Common myeloid progenitor, CD34-positive (primary cell): ENCODE measurements around the gene PPIL4.
"Not testable (repeated sequence)": the region's sequence is repeated elsewhere in the genome, so short reads cannot be mapped to it uniquely, and the experiment has no call there.

ENCODE experiments used
- CTCF ChIA-PET: fragments of 350-600 bp; sonication (Branson Sonifier 250); formaldehyde crosslinking; loops from one replicate; lab custom pipeline; 2021; ENCODE audit warnings: antibody characterized with exemption; lab: Charles Lee
- POLR2A ChIA-PET: fragments of 350-600 bp; sonication (Branson Sonifier 250); formaldehyde crosslinking; loops from one replicate; lab custom pipeline; 2021; ENCODE audit warnings: antibody characterized with exemption; lab: Charles Lee
- DNase-seq, 3 donors: peaks; one replicate each; pipeline versions ENCODE4 v3.0.0 to v3.0.0-alpha.2; 2013
- H3K27ac ChIP-seq, 2 experiments: 1 replicate in 1 of 2; 2 replicates in 1 of 2; pipeline ENCODE4 v1.7.0; 2013; ENCODE audit warnings: inconsistent platforms in 2 of 2, low read length in 2 of 2, mild to moderate bottlenecking in 2 of 2, low read depth in 1 of 2, moderate library complexity in 1 of 2; ENCODE audit not compliant: severe bottlenecking in 2 of 2, insufficient read depth in 1 of 2, poor library complexity in 1 of 2
- H3K27me3 ChIP-seq, 5 experiments: replicated peaks in 2 of 5; 1 replicate in 3 of 5; 2 replicates in 2 of 5; pipeline versions ENCODE4 v1.6.1 to v1.7.0; 2013; ENCODE audit warnings: low read length in 4 of 5, mild to moderate bottlenecking in 2 of 5, moderate library complexity in 2 of 5, inconsistent platforms in 1 of 5; ENCODE audit not compliant: insufficient read depth in 5 of 5, control insufficient read depth in 4 of 5
- H3K36me3 ChIP-seq, 4 experiments: 1 replicate in 2 of 4; 2 replicates in 2 of 4; pipeline versions ENCODE4 v1.6.1 to v1.7.0; 2013; ENCODE audit warnings: low read length in 3 of 4, control low read depth in 1 of 4, mild to moderate bottlenecking in 1 of 4; ENCODE audit not compliant: control insufficient read depth in 4 of 4, insufficient read depth in 4 of 4
- H3K4me1 ChIP-seq, 4 experiments: 1 replicate in 3 of 4; 2 replicates in 1 of 4; pipeline versions ENCODE4 v1.6.1 to v1.7.1; 2013; ENCODE audit warnings: low read length in 3 of 4, mild to moderate bottlenecking in 3 of 4, control low read depth in 1 of 4, inconsistent platforms in 1 of 4, moderate library complexity in 1 of 4; ENCODE audit not compliant: control insufficient read depth in 4 of 4, insufficient read depth in 4 of 4; ENCODE audit errors: control extremely low read depth in 1 of 4
- H3K4me3 ChIP-seq, 7 experiments: 1 replicate in 4 of 7; 2 replicates in 3 of 7; pipeline versions ENCODE4 v1.5.1 to v1.7.0; 2013; ENCODE audit warnings: mild to moderate bottlenecking in 7 of 7, low read length in 6 of 7, moderate library complexity in 6 of 7, inconsistent platforms in 2 of 7, low read depth in 2 of 7, control low read depth in 1 of 7; ENCODE audit not compliant: insufficient read depth in 4 of 7, control insufficient read depth in 1 of 7; ENCODE audit errors: extremely low read depth in 1 of 7
- H3K9me3 ChIP-seq, 5 experiments: 1 replicate in 4 of 5; 2 replicates in 1 of 5; pipeline versions ENCODE4 v1.6.1 to v1.7.1; 2013; ENCODE audit warnings: low read length in 4 of 5, mild to moderate bottlenecking in 2 of 5, inconsistent platforms in 1 of 5, low read depth in 1 of 5, moderate library complexity in 1 of 5; ENCODE audit not compliant: control insufficient read depth in 4 of 5, insufficient read depth in 2 of 5; ENCODE audit errors: control extremely low read depth in 1 of 5
- WGBS: methylation state at CpG from one replicate; pipeline ENCODE4 v1.1.5; 2013; ENCODE audit not compliant: insufficient coverage; 5-methylcytosine and 5-hydroxymethylcytosine counted together

Gene PPIL4

GRCh38 chr6:149496597-149496996, 49.2 kb downstream of the PPIL4 start:
- WGBS: 91% methylated on average over 6 of the region's 6 CpGs
- H3K27me3 ChIP-seq, H3K9me3 ChIP-seq, POLR2A ChIA-PET, H3K4me3 ChIP-seq, H3K4me1 ChIP-seq, H3K27ac ChIP-seq, H3K36me3 ChIP-seq, DNase-seq: not testable (repeated sequence)
- CTCF ChIA-PET: interaction anchor here (1.1 kb wide), 2 partner anchors 10 to 11 kb away, joined by 3 to 4 read pairs; no protein-coding TSS in a partner anchor

- H3K9me3 ChIP-seq, H3K27ac ChIP-seq, H3K36me3 ChIP-seq, H3K4me3 ChIP-seq, H3K4me1 ChIP-seq, H3K27me3 ChIP-seq, DNase-seq: not testable (repeated sequence)
- 80% methylated on average over 4 of the region's 11 CpGs for WGBS
- CTCF ChIA-PET: interaction anchor here (1.1 kb wide), 1 partner anchor 9 kb away, joined by 3 read pairs; no protein-coding TSS in a partner anchor
- POLR2A ChIA-PET: interaction anchor here (0.6 kb wide), 1 partner anchor 63 kb away, joined by 5 read pairs; no protein-coding TSS in a partner anchor
Measured at GRCh38 chr6:149495349-149496016, 50.4 kb downstream of the PPIL4 start.

GRCh38 chr6:149494810-149495209, 51.0 kb downstream of the PPIL4 start:
- H3K36me3 ChIP-seq, H3K27ac ChIP-seq, CTCF ChIA-PET, H3K9me3 ChIP-seq, H3K4me3 ChIP-seq, H3K4me1 ChIP-seq, H3K27me3 ChIP-seq: not testable (repeated sequence)
- peak in 2 of 3 donors; percentile 48 to 50 for DNase-seq
- WGBS: 83% methylated on average over 1 of the region's 4 CpGs
- POLR2A ChIA-PET: interaction anchor here (0.6 kb wide), 1 partner anchor 64 kb away, joined by 5 read pairs; no protein-coding TSS in a partner anchor

- ChIA-PET POLR2A (no interaction called here), CTCF (interaction anchor here (1.5 to 2.0 kb wide), 2 partner anchors 11 to 24 kb away, joined by 3 to 5 read pairs; no protein-coding TSS in a partner anchor)
- no peaks in the 10 kb centered on the region for H3K9me3 ChIP-seq
- 94% methylated on average over 4 of the region's 7 CpGs for WGBS
- no peak overlapping the region for H3K4me3 ChIP-seq
- H3K27me3 ChIP-seq: no peaks in the 10 kb centered on the region
- DNase-seq: no peak
- H3K36me3 ChIP-seq: no peaks in the 10 kb centered on the region
- no peaks in the 10 kb centered on the region for H3K4me1 ChIP-seq
- H3K27ac ChIP-seq: no peak overlapping the region
Measured at GRCh38 chr6:149493761-149494320, 52.0 kb downstream of the PPIL4 start.

- Histone ChIP-seq H3K27me3 (no peaks in the 10 kb centered on the region), H3K36me3 (no peaks in the 10 kb centered on the region), H3K4me1 (no peaks in the 10 kb centered on the region), H3K9me3 (no peaks in the 10 kb centered on the region), H3K27ac (no peak overlapping the region), H3K4me3 (no peak overlapping the region)
- WGBS: 92% methylated on average over 2 of the region's 4 CpGs
- CTCF ChIA-PET: interaction anchor here (1.5 to 2.0 kb wide), 2 partner anchors 10 to 25 kb away, joined by 3 to 5 read pairs; no protein-coding TSS in a partner anchor
- POLR2A ChIA-PET: no interaction called here
- DNase-seq: no peak
Measured at GRCh38 chr6:149492798-149493343, 53.0 kb downstream of the PPIL4 start.

- POLR2A ChIA-PET: no interaction called here
- CTCF ChIA-PET: interaction anchor here (0.6 to 7.2 kb wide), 4 partner anchors 18 to 506 kb away, joined by 3 to 33 read pairs (median 3); no protein-coding TSS in a partner anchor
Measured at GRCh38 chr6:149489967-149490366, 55.9 kb downstream of the PPIL4 start.

More at GRCh38 chr6:149489967-149490366, 55.9 kb downstream of the PPIL4 start:
- no peaks in the 10 kb centered on the region for H3K9me3 ChIP-seq
- no peak overlapping the region for H3K4me3 ChIP-seq
- peaks cover 7 to 9% (median 8%) of the 10 kb centered on the region in 4 experiments for H3K4me1 ChIP-seq
- no peak overlapping the region for H3K27ac ChIP-seq
- H3K36me3 ChIP-seq: no peaks in the 10 kb centered on the region
- no peaks in the 10 kb centered on the region for H3K27me3 ChIP-seq
- no CpG with 5 or more reads among the region's 4 CpGs for WGBS
- no peak for DNase-seq
